Tibial artery (tissue), 4 donors: ENCODE measurements around the gene CCT5.
"Not testable (repeated sequence)": the region's sequence is repeated elsewhere in the genome, so short reads cannot be mapped to it uniquely, and the experiment has no call there.

Source experiments
- DNase-seq, 2 donors: peaks; one replicate each; pipeline ENCODE4 v3.0.0-alpha.2; 2019
- H3K27ac ChIP-seq, 2 donors: fragments of 200-600 bp; sonication (generic) in 1 of 2; 1 replicate in 1 of 2; 2 replicates in 1 of 2; pipeline ENCODE4 v1.5.1; 2018 to 2019; ENCODE audit warnings: mild to moderate bottlenecking in 1 of 2
- H3K27me3 ChIP-seq, 2 donors: fragments of 200-600 bp; sonication (generic) in 1 of 2; one replicate each; pipeline versions ENCODE4 v1.5.1 to v1.6.0; 2016 to 2019
- H3K36me3 ChIP-seq, 3 donors: fragments of 200-600 bp; sonication (generic) in 2 of 3; one replicate each; pipeline ENCODE4 v1.5.1; 2016 to 2019; ENCODE audit warnings: mild to moderate bottlenecking in 2 of 3
- H3K4me1 ChIP-seq, 4 donors: fragments of 200-600 bp; sonication (generic) in 2 of 4; 1 replicate in 3 of 4; 2 replicates in 1 of 4; pipeline ENCODE4 v1.5.1; 2016 to 2019
- H3K4me3 ChIP-seq, 2 donors: fragments of 200-600 bp; sonication (generic) in 1 of 2; 1 replicate in 1 of 2; 2 replicates in 1 of 2; pipeline ENCODE4 v1.5.1; 2018 to 2019; ENCODE audit warnings: mild to moderate bottlenecking in 2 of 2
- H3K9me3 ChIP-seq, 3 donors: fragments of 200-600 bp; sonication (generic) in 1 of 3; one replicate each; pipeline ENCODE4 v1.5.1; 2016 to 2019
- intact Hi-C: fragments of 100-400 bp; cut with DNase I; formaldehyde crosslinking; loops from one replicate; pipeline ENCODE4 v1.15.0; 2023; ENCODE audit warnings: low total_unique reads
- TF ChIP-seq, protein P1 (sequence below), 2 experiments: fragments of 200-600 bp in 1 of 2; fragments of 450-650 bp in 1 of 2; IDR thresholded peaks; one replicate each; pipeline ENCODE4 v1.5.1; 2017 to 2019; ENCODE audit warnings: antibody characterized with exemption in 2 of 2, mild to moderate bottlenecking in 1 of 2, moderate library complexity in 1 of 2

Gene CCT5

DNA sequence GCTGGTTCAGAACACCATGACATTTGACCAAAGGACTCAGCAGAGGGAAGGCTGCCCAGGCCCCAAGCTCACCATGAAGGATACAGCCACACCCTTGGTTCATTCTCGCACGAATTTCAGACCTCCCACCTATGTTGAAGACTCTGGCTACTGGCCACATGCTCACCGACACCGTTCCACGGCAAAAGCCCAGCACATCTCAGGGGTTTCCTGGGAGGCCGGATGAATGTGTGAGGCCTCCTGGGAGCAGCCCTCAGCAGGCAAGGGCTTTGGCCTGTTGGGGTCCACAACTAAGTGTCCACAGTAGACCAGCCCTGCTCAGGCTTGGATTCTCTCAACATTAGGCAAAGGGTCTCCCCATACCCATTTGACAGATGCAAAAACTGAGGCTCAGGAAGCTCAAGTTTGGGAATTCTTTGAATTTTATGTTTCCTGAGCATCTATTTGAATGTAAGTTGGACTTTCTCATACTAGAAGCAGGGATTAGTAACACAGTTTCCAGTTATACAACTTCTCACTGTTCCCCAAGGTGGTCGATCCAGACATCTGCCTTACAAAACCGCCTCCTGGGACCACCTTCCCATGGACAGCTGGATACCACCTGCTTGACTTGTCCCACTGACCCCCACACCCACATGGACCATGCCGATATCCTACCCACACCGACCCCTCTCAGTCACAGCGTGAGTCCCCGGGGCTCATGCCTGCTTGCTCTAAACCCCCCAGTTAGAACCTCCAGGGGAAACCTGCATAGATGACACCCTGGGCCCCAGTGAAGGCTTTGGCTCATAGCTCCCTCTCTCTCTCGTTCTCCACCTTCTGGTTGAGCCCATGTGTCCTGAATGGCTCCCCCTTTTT lies 27.9 kb downstream of the CCT5 start:
- no peaks in the 10 kb centered on the region for H3K4me1 ChIP-seq
- H3K27me3 ChIP-seq, result no peaks in the 10 kb centered on the region
- no peak overlapping the region for H3K27ac ChIP-seq
- peaks cover 0 to 36% (median 13%) of the 10 kb centered on the region in 3 donors for H3K36me3 ChIP-seq
- no peaks in the 10 kb centered on the region for H3K9me3 ChIP-seq
- TF ChIP-seq, protein P1, sequence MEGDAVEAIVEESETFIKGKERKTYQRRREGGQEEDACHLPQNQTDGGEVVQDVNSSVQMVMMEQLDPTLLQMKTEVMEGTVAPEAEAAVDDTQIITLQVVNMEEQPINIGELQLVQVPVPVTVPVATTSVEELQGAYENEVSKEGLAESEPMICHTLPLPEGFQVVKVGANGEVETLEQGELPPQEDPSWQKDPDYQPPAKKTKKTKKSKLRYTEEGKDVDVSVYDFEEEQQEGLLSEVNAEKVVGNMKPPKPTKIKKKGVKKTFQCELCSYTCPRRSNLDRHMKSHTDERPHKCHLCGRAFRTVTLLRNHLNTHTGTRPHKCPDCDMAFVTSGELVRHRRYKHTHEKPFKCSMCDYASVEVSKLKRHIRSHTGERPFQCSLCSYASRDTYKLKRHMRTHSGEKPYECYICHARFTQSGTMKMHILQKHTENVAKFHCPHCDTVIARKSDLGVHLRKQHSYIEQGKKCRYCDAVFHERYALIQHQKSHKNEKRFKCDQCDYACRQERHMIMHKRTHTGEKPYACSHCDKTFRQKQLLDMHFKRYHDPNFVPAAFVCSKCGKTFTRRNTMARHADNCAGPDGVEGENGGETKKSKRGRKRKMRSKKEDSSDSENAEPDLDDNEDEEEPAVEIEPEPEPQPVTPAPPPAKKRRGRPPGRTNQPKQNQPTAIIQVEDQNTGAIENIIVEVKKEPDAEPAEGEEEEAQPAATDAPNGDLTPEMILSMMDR (IDR thresholded peaks at IDR 0.05), result no peak
- no peak for DNase-seq
- intact Hi-C loops, result no loop called here
- H3K4me3 ChIP-seq, result no peak overlapping the region

DNA sequence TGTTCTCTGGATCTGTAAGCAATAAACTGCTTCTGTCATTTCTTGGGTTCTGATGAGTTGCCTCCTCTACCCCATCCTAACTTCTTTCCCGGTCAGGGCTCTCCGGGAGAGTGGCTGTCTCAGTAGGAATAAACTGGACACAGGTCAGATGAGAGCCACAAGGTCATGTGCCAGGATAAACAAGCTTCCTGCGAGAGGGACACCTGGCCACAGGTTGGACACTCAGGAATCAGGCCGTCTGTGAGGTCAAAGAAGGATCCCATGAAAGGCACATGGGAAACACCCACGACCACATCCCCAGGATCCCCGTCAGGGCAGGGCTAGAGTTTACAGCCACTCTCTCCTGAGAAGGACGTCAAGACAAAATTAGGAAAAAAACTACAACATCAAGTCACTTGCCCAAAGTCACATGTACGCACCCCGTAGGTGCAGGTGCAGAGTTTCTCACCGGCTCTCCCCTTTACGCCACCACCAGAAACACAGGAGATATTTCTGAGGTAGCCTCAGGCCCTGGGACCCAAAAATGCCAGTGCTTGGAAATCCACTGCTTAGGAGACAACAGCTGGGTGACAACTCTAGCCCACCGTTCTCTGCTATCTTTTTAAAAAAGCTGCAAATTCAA lies 28.7 kb downstream of the CCT5 start:
- no peak overlapping the region for H3K4me3 ChIP-seq
- TF ChIP-seq, protein P1 (IDR thresholded peaks at IDR 0.05), result no peak
- H3K36me3 ChIP-seq, result peaks cover 0 to 36% (median 13%) of the 10 kb centered on the region in 3 donors
- no peaks in the 10 kb centered on the region for H3K9me3 ChIP-seq
- H3K4me1 ChIP-seq, result peaks cover 0 to under 1% (median 0%) of the 10 kb centered on the region in 4 donors
- no peak overlapping the region for H3K27ac ChIP-seq
- H3K27me3 ChIP-seq, result no peaks in the 10 kb centered on the region
- DNase-seq, result no peak
- intact Hi-C loops, result no loop called here

DNA sequence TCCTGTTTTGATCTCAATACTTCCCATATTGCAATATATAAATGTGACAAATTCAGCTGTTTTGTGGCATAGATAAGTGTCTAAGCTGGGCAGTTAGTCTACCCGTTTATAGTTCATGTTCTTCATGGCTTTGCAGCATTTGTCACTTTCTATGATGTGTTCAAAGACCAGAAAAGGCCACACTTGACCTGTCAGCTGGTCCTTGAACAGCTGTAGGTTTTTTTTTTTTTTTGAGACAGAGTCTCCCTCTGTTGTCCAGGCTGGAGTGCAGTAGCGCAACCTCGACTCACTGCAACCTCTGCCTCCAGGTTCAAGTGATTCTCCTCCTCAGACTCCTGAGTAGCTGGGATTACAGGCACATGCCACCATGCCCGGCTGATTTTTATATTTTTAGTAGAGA lies 29.2 kb downstream of the CCT5 start:
- H3K27ac ChIP-seq, result no peak overlapping the region
- TF ChIP-seq, protein P1 (IDR thresholded peaks at IDR 0.05), result no peak
- no peaks in the 10 kb centered on the region for H3K9me3 ChIP-seq
- DNase-seq, result no peak
- H3K27me3 ChIP-seq, result no peaks in the 10 kb centered on the region
- intact Hi-C loops, result no loop called here
- H3K4me1 ChIP-seq, result peaks cover 0 to 6% (median 0%) of the 10 kb centered on the region in 4 donors
- H3K36me3 ChIP-seq, result peaks cover 0 to 36% (median 13%) of the 10 kb centered on the region in 3 donors
- H3K4me3 ChIP-seq, result no peak overlapping the region

DNA sequence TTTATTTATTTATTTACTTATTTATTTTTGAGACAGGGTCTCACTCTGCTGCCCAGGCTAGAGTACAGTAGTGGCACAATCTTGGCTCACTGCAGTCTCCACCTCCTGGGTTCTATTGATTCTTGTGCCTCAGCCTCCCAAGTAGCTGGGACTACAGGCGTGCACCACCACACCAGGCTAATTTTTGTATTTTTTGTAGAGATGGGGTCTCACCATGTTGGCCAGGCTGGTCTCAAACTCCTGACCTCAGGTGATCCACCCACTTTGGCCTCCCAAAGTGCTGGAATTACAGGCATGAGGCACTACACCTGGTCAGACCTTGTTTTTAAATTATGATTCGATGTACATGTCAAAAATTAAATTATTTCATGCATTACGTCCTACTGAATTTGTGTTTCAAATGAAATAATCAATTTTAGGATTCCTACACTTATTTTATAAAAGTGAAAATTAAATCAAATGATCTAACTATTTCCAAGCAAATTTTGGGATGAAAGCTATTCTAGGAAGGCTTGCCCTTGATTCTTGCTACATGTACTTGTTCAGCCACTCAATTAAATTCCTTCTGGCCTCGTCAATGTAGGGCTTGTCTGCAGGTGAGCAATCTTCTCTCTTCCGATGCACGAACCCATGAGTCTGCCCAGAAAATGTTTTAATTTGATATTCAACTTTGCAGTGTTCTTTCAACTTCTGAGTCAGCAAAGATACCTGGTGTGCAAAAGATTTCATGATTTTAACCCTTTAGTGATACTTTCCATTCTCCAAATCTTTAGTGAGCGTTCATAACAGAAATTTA lies 30.0 kb downstream of the CCT5 start:
- H3K4me3 ChIP-seq, result no peak overlapping the region
- peaks cover 0 to 7% (median 0%) of the 10 kb centered on the region in 4 donors for H3K4me1 ChIP-seq
- H3K36me3 ChIP-seq, result peaks cover 0 to 36% (median 13%) of the 10 kb centered on the region in 3 donors
- no peak for DNase-seq
- intact Hi-C loops, result loop anchor here (10.0 kb wide), 2 partner anchors 85 to 145 kb away; no protein-coding TSS in a partner anchor
- no peaks in the 10 kb centered on the region for H3K27me3 ChIP-seq
- no peaks in the 10 kb centered on the region for H3K9me3 ChIP-seq
- TF ChIP-seq, protein P1 (IDR thresholded peaks at IDR 0.05), result no peak
- H3K27ac ChIP-seq, result no peak overlapping the region

DNA sequence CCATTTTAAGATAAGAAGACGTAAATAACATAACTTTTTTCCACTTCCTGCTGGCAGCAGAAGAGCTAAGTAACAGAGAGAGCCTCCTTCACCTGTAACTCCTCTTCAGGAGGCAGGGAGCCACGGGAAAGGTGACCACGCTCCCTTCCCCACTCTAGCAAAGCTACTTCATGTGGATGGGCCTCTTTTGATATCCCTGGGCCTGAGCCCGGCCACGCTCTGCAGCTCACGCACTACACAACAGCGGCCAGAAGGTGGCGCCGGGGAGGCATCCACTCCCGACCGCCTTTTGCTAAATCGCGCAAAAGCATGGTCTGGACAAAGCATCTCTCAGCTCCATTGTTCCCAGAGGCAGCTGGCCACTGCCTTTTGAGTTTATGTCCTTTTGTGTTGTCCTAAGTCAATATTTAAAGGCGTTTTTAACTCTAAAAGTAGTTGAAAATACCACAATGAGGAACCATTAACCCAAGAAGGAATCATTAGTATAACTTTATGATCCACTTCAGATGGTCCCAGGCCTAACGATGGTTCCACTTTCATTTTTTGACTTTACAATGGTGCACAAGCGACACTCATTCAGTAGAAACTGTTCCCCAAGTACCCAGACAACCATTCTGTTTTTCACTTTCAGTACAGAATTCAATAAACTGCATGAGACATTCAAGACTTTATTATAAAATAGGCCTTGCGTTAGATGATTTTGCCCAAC lies 34.0 kb downstream of the CCT5 start:
- Histone ChIP-seq H3K9me3 (no peaks in the 10 kb centered on the region), H3K27me3 (no peaks in the 10 kb centered on the region), H3K4me1 (peaks cover 0 to 13% (median 0%) of the 10 kb centered on the region in 4 donors), H3K36me3 (peaks cover 4 to 57% (median 4%) of the 10 kb centered on the region in 3 donors), H3K4me3 (no peak overlapping the region), H3K27ac (no peak overlapping the region)
- TF ChIP-seq, protein P1 (IDR thresholded peaks at IDR 0.05), result peak; percentile 87 to 93
- intact Hi-C loops, result loop anchor here (10.0 kb wide), 2 partner anchors 81 to 141 kb away; no protein-coding TSS in a partner anchor
- peak; percentile 81 to 89 for DNase-seq

DNA sequence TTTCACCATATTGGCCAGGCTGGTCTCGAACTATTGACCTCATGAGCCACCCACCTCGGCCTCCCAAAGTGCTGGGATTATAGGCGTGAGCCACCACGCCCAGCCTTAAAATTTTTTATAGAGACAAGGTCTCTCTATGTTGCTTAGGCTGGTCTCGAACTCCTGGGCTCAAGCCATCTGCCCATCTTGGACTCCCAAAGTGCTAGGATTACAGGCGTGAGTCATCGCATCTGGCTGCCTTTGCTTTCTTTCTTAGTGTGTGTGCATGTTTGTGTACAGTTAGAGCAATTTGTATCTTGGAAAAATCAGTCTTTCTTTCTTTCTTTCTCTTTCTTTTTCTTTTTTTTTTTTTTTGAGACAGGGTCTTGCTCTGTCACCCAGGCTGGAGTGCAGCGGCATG lies 35.3 kb downstream of the CCT5 start:
- Histone ChIP-seq H3K4me1 (peaks cover 0 to 17% (median 0%) of the 10 kb centered on the region in 4 donors), H3K36me3 (peaks cover 4 to 58% (median 7%) of the 10 kb centered on the region in 3 donors)
- H3K27me3 ChIP-seq, DNase-seq, H3K4me3 ChIP-seq, H3K27ac ChIP-seq, H3K9me3 ChIP-seq: not testable (repeated sequence)
- intact Hi-C loops, result loop anchor here (5.0 to 10.0 kb wide), 3 partner anchors 79 to 342 kb away; no protein-coding TSS in a partner anchor
